OCI-LY3 (cell line): ENCODE data around the gene ADAD2.

Experiments used
- H2AFZ ChIP-seq: fragments of 200-600, 300-600 bp; shearing (Covaris generic); 2 replicates; pipeline ENCODE4 v1.6.0; 2014; ENCODE audit warnings: antibody characterized with exemption, low read depth, low read length
- H3K27ac ChIP-seq: fragments of 200-600, 300-600 bp; sonication (generic); 2 replicates; pipeline ENCODE4 v1.5.1; 2014; ENCODE audit warnings: mild to moderate bottlenecking, low read length, moderate library complexity, mixed read lengths
- H3K27me3 ChIP-seq: fragments of 200-600, 300-600 bp; sonication (generic); 2 replicates; pipeline ENCODE4 v1.6.1; 2014; ENCODE audit warnings: low read depth, low read length, mixed read lengths
- H3K36me3 ChIP-seq: fragments of 200-600, 300-600 bp; sonication (generic); replicated peaks from 2 replicates; pipeline ENCODE3; 2014; ENCODE audit warnings: low read depth, low read length, mixed read lengths
- H3K4me1 ChIP-seq: fragments of 300-600, 200-600 bp; sonication (generic); 2 replicates; pipeline ENCODE4 v1.6.1; 2014; ENCODE audit warnings: low read length, mixed read lengths
- H3K4me2 ChIP-seq: fragments of 200-600, 300-600 bp; sonication (generic); 2 replicates; pipeline ENCODE4 v1.6.1; 2014; ENCODE audit warnings: low read length, mixed read lengths
- H3K4me3 ChIP-seq: fragments of 300-600, 200-600 bp; sonication (generic); 2 replicates; pipeline ENCODE4 v1.5.1; 2014; ENCODE audit warnings: antibody characterized with exemption, mild to moderate bottlenecking, low read length, moderate library complexity
- H3K79me2 ChIP-seq: fragments of 300-600, 200-600 bp; shearing (Covaris generic); 2 replicates; pipeline ENCODE4 v1.6.1; 2014; ENCODE audit warnings: mild to moderate bottlenecking, low read length, mixed read lengths
- H3K9ac ChIP-seq: fragments of 300-600, 200-600 bp; shearing (Covaris generic); 2 replicates; pipeline ENCODE4 v1.6.0; 2014; ENCODE audit warnings: mild to moderate bottlenecking, low read length, moderate library complexity
- H3K9me3 ChIP-seq: fragments of 200-600, 300-600 bp; shearing (Covaris generic); 2 replicates; pipeline ENCODE4 v1.6.1; 2014; ENCODE audit warnings: low read length, mixed read lengths; ENCODE audit not compliant: insufficient read depth
- H4K20me1 ChIP-seq: fragments of 200-600, 300-600 bp; sonication (generic); 2 replicates; pipeline ENCODE4 v1.6.1; 2016; ENCODE audit warnings: low read length, mixed read lengths; ENCODE audit not compliant: insufficient read depth
- CTCF ChIP-seq: fragments of 200-600, 300-600 bp; sonication (generic); IDR thresholded peaks from 2 replicates; pipeline ENCODE4 v1.5.1; 2014; ENCODE audit warnings: antibody characterized with exemption, low read length, low read depth
- EZH2phosphoT487 ChIP-seq: fragments of 200-600 bp; shearing (Covaris generic); IDR thresholded peaks from 2 replicates; pipeline ENCODE4 v1.6.1; 2018; ENCODE audit warnings: antibody characterized with exemption, mixed run types, low read depth

ADAD2 gene

GRCh38 chr16:84227548-84227947, 36.6 kb downstream of the ADAD2 start:
- Histone ChIP-seq H3K27me3 (peaks cover 13% of the 10 kb centered on the region), H3K79me2 (no peaks in the 10 kb centered on the region), H3K9me3 (no peaks in the 10 kb centered on the region), H3K27ac (no peak overlapping the region), H3K4me2 (no peak overlapping the region), H4K20me1 (no peaks in the 10 kb centered on the region), H3K4me3 (no peak overlapping the region), H2AFZ (no peak overlapping the region), H3K36me3 (no peaks in the 10 kb centered on the region), H3K4me1 (no peaks in the 10 kb centered on the region), H3K9ac (no peak overlapping the region)
- TF ChIP-seq CTCF (no peak), EZH2phosphoT487 (no peak)

GRCh38 chr16:84228256-84228838, 37.4 kb downstream of the ADAD2 start:
- H3K27me3 ChIP-seq: peaks cover 13% of the 10 kb centered on the region
- H3K9ac ChIP-seq: no peak overlapping the region
- H3K9me3 ChIP-seq: no peaks in the 10 kb centered on the region
- no peaks in the 10 kb centered on the region for H3K79me2 ChIP-seq
- H3K4me2 ChIP-seq: no peak overlapping the region
- TF ChIP-seq CTCF: no peak
- no peak for TF ChIP-seq EZH2phosphoT487
- no peaks in the 10 kb centered on the region for H4K20me1 ChIP-seq
- H3K4me1 ChIP-seq: no peaks in the 10 kb centered on the region
- H3K4me3 ChIP-seq: no peak overlapping the region
- H2AFZ ChIP-seq: no peak overlapping the region
- H3K27ac ChIP-seq: no peak overlapping the region
- no peaks in the 10 kb centered on the region for H3K36me3 ChIP-seq

GRCh38 chr16:84229471-84229870, 38.5 kb downstream of the ADAD2 start:
- no peak overlapping the region for H3K4me2 ChIP-seq
- H3K27ac ChIP-seq: no peak overlapping the region
- H3K4me3 ChIP-seq: no peak overlapping the region
- H3K4me1 ChIP-seq: no peaks in the 10 kb centered on the region
- no peak for TF ChIP-seq CTCF
- no peak for TF ChIP-seq EZH2phosphoT487
- H3K79me2 ChIP-seq: no peaks in the 10 kb centered on the region
- no peak overlapping the region for H3K9ac ChIP-seq
- H3K27me3 ChIP-seq: peaks cover 11% of the 10 kb centered on the region
- H2AFZ ChIP-seq: no peak overlapping the region
- no peaks in the 10 kb centered on the region for H3K9me3 ChIP-seq
- no peaks in the 10 kb centered on the region for H4K20me1 ChIP-seq
- H3K36me3 ChIP-seq: no peaks in the 10 kb centered on the region

GRCh38 chr16:84232060-84232459, 41.1 kb downstream of the ADAD2 start:
- Histone ChIP-seq H3K4me3 (no peak overlapping the region), H3K27me3 (peaks cover 8% of the 10 kb centered on the region), H3K36me3 (no peaks in the 10 kb centered on the region), H4K20me1 (no peaks in the 10 kb centered on the region), H3K27ac (no peak overlapping the region), H3K4me1 (no peaks in the 10 kb centered on the region), H3K9ac (no peak overlapping the region), H3K4me2 (no peak overlapping the region), H3K9me3 (no peaks in the 10 kb centered on the region), H2AFZ (no peak overlapping the region), H3K79me2 (no peaks in the 10 kb centered on the region)
- TF ChIP-seq CTCF: no peak
- TF ChIP-seq EZH2phosphoT487: no peak
